Adipose tissue (tissue), 3 donors: ENCODE data around the gene POU6F1. TPM values are rescaled to one million over a fixed set of nuclear protein-coding genes. Genes with fewer than 3 reads are reported as not detected.

Source experiments
- H3K27ac ChIP-seq: one replicate; pipeline ENCODE4 v1.5.1; 2013; ENCODE audit warnings: low read depth, low read length
- WGBS, 3 donors: extraction: QIAGEN DNeasy Blood & Tissue Kit; methylation state at CpG; one replicate each; pipeline ENCODE4 v1.1.7; 2013; 5-methylcytosine and 5-hydroxymethylcytosine counted together
- polyA plus RNA-seq, 3 donors: library from polyadenylated mRNA; stranded (reverse); fragments of 200-250 nt; gene quantifications; one replicate each; pipeline ENCODE4 v1.2.3, GENCODE V29; 2013
- donor health status: healthy with polysubstance abuse.
- donor health status: Bipolar disorder and iron deficiency.
- donor health status: healthy.

The POU6F1 gene
- polyA plus RNA-seq, 3 donors = 3.1 to 7.9 (median 6.9) TPM

- 94 to 95% (median 94%) methylated on average over 9 of the region's 9 CpGs for WGBS, 3 donors
Observed at GRCh38 chr12:51200806-51201205, 17.1 kb downstream of the POU6F1 start.

DNA sequence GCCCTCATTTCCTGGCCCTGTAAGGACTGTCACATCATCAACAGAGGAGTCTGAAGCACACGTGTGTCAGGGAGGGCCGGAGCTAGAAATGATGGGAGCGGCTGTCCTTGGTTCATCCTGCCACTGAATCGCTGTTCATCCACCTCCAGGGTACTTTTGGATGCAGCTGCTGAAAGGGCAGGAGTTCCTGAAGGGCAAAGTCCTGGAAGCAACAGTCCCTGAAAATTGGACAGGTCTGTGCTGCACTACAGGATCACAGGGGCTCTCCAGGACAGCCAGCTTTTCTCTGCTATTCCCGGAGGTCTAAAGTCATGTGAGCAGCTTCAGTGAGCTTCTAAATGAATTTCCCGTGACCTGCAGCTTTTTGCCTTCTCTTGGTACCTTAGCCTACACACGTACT, 17.7 kb downstream of the POU6F1 start:
- 87 to 93% (median 91%) methylated on average over 7 of the region's 7 CpGs for WGBS, 3 donors
- H3K27ac ChIP-seq = no peak overlapping the region

More at GRCh38 chr12:51200806-51201205, 17.1 kb downstream of the POU6F1 start:
- H3K27ac ChIP-seq = no peak overlapping the region

DNA sequence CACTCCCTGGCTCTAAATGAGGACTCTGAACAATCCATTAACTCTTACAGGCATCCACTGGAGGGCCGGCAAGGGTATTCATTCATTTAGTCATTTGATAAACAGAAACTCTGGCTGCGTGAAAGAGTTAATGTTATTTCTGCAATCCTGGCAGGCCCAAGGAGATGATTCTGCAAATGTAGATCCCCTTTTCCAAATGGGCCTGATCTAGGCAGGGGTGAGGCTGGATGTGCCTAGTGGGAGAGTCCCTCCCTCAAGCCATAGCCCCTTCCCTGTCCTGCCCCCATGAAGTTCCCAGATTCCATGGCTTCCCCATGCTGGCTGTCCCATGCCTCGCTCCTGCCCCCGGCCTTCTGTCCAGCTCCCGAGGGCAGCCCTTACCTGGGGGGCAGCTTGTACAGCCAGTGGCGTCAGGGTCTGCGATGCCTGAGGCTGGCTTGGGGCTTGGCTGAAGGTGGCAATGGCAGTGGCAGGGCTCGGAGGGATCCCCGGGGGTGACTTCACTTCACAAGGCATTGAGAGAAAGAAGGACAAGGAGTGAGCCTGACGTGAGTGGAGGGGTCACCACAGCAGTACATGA, 18.4 kb downstream of the POU6F1 start:
- 90 to 96% (median 91%) methylated on average over 10 of the region's 10 CpGs for WGBS, 3 donors
- H3K27ac ChIP-seq = no peak overlapping the region

- WGBS, 3 donors = 80 to 88% (median 83%) methylated on average over 16 of the region's 16 CpGs
- H3K27ac ChIP-seq = no peak overlapping the region
Observed at GRCh38 chr12:51198568-51199365, 19.1 kb downstream of the POU6F1 start.

DNA sequence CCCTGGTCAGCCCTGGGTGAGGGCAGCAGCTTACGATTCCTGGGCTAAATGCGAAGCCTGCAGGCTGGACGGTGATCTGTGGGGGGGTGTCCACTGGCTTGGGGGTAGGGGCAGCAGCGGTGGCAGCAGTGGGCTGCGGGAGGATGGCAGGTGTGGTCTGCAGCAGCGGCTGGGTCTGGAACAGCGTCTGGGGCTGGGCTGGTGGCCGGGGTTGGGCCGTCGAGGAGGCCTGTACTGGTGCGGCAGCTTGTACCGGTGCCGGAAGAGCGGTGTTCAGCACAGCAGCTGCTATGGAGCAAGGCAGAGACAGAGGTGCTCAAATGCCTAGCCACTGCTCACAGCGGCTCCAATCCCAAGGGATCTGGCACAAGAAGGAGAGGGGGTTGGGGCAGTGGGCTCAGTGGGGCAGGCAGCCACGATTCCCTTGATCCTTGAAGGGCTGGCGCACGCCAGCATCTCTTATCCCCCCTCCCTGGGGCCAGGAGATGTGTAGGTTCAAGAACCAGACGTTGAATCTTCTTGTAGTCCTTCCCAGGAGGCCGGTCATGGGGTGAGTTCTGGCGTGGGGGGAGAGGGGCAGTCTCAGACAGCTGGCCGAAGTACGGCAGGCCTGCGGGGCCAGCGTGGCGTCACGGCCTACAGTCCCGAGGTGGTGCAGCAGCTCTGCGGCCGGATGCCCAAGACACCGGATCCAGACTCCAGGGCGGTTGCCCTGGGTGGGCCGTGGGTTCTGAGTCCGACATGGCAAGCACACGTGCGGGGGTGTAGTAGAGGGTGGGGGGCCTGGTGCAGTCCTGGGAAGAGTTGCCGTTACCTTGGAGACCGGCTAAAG, 19.9 kb downstream of the POU6F1 start:
- no peak overlapping the region for H3K27ac ChIP-seq
- 94% methylated on average over 37 to 38 of the region's 38 CpGs for WGBS, 3 donors

DNA sequence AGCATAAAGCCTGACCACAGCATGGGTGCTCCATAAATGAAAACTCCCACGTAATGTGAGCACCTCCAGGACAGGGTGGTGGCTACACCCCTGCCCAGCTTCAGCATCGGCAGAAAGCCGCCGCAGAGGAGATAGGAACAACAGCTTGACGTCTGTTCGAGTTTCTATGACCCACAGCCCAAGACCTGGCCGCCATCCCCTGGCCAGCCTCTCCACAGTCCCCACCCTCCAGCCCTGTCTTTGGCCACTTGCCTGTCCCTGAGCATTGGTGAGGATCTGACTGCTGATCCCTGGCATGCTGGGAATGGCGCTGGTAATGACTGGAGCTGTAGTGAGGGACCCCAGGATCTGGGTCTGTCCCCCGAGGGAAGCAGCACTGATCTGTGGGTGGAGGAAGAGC, 21.3 kb downstream of the POU6F1 start:
- 91 to 92% (median 92%) methylated on average over 9 of the region's 9 CpGs for WGBS, 3 donors
- no peak overlapping the region for H3K27ac ChIP-seq

DNA sequence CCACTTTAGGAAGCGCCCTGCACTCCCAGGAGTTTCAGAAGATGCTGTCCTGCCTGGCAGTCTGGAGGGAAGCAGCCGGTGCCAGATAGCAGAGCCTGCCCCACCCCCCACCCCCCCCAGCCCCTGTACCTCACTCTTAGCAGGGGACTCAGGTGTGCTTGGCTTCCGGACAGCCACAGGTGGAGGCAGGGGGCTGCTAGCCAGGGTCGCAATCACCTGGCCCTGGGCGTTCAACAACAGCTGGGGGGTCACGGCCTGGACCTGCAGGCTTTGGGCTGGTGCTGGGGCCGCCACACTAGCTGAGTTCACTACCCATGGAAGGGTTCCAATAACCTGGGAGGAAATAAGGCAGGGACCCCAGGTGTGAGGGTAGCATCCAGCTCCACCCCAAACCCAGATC, 22.0 kb downstream of the POU6F1 start:
- no peak overlapping the region for H3K27ac ChIP-seq
- WGBS, 3 donors = 91 to 97% (median 96%) methylated on average over 7 of the region's 7 CpGs

DNA sequence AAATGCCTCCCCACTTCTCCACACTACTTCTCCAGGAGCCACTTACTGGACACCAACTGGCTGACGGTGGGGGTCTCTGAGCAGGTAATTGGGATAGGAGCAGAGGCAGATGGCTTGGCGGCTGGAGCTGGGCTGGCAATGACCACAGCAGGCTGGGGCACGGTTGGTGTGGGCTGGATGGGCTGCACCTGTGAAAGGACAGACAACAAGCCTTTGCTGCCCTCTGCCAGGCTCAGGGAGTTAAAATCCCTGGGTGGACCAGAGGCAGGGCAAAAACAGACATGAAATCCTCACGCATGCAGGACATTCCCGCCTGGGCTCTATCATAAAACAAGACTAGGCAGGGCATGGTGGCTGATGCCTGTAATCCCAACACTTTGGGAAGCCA, 25.6 kb downstream of the POU6F1 start:
- 86 to 96% (median 90%) methylated on average over 5 of the region's 5 CpGs for WGBS, 3 donors

DNA sequence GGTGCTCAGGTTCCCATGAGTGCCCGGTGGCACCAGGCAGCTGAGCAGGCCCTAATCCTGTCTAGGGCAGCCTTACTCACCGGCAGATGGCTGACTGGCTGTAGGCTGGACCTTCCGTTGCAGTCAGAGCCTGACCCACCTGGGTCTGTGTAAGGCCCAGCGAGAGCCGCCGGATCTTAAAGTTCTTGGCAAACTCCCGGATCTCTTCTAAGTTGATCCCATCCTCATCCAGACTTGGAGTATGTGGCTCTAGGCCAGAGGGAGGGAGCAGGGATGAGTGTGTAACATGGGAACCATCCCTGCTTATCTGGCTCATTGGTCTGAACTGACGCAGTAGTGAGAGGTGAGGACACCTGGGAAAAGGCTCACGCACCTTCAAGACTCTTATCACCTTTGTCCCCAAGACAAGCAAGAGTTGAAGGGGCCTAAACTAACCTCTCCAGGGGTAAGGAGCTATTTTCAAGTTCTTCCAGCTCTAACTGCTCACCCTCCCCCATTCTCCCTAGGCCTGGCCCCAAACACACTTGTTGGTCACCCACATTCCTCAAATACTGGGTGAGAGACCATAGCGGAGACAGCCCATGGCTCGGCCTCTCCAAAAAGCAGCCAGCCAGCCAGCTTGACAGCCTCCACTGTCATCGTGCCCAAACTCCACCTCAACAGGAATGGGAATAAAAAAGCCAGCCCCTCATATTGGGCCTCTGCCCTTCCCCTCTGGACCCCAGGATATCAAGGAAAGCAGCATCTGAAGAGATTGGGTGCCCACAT, 26.2 kb downstream of the POU6F1 start:
- no peak overlapping the region for H3K27ac ChIP-seq
- 87 to 95% (median 94%) methylated on average over 12 of the region's 12 CpGs for WGBS, 3 donors

More for the DNA sequence above, 25.6 kb downstream of the POU6F1 start:
- H3K27ac ChIP-seq = no peak overlapping the region

DNA sequence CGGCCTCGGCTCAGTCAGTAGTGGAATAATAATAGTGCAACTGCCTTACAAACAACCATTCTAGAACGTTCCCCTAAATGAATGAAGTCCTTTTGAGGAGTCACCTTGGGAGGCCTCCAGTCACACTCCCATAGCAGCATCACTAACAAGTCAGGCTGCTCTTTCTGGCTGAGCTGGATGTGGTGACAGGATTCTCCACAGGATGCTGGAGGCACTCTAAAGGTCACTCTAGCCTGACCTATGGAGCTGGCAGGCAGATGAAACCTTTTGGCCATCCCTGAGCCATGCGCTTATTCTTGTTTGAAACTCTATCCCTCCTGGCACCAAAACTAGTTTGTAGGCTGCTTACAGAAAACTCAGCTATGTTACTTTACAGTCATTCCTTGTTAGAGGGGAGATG, 27.0 kb downstream of the POU6F1 start:
- WGBS, 3 donors = 90 to 92% (median 90%) methylated on average over 4 of the region's 4 CpGs
- H3K27ac ChIP-seq = no peak overlapping the region

- 84 to 92% (median 91%) methylated on average over 14 of the region's 14 CpGs for WGBS, 3 donors
- H3K27ac ChIP-seq = no peak overlapping the region
Observed at GRCh38 chr12:51189790-51190355, 28.0 kb downstream of the POU6F1 start.

DNA sequence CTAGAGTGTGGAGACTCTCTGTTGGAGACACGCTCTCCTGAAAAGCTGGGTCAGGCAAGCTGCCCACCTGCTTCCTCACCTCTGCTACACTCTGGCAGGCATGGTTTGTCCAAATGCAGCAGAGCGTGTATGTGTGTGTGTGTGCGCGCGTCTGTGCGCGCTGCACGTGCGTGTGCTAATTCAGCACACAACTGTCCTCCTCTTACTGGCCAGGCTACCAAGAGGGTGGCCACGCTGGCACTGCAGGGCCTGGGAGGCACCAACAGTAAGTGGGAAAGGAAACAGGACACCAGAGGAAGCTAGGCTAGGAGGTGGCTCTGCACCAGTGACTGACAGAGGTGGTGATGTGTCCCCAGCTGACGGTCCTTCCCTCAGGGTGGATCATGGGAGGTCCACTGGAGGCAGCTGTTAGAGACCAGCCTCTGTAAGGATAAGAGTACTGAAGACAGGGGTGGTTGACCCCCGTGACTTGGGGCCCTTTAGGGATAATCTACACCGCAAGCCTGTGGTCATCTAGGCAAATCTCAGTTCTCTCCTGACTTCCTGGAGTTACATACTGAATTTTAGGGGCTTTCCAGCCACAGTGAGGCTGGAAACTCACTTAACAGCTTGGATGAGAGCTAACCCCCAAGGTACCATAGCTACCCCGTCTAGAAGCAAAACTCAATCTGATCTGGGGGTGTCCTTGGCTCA, 29.4 kb downstream of the POU6F1 start:
- 78 to 86% (median 84%) methylated on average over 14 of the region's 14 CpGs for WGBS, 3 donors
- H3K27ac ChIP-seq = no peak overlapping the region

GRCh38 chr12:51187370-51187987, 30.4 kb downstream of the POU6F1 start:
- WGBS, 3 donors = 60 to 75% (median 66%) methylated on average over 5 of the region's 5 CpGs
- H3K27ac ChIP-seq = no peak overlapping the region

DNA sequence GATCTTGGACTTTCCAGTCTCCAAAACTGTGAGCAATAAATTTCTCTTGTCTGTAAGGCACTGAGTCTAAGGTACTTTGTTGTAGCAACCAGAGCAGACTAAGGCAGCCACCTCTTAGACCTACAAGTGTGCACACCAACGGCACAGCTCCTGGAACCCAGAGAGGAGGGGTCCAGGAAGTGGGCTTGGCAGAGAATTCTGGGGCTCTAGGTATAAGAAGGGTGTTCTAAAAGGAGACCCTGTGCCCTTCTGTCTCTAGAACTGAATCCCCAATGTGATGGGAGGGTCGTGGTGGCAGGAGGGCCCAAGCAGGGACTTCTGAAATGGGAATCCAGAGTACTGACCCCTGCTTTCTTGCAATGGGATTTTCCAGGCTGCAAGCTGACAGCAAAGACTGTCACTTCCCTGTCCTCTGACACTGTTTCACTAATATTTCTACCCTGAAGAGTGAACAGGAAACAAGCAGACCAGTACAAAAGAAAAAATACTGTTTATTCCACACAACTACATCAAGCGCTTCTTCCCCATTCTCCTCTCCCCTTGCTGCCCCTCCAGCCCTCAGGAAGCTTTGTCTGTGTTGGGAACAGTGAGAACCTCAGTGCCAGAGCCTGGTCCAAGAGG, 31.3 kb downstream of the POU6F1 start:
- WGBS, 3 donors = 52 to 73% (median 56%) methylated on average over 3 of the region's 3 CpGs

DNA sequence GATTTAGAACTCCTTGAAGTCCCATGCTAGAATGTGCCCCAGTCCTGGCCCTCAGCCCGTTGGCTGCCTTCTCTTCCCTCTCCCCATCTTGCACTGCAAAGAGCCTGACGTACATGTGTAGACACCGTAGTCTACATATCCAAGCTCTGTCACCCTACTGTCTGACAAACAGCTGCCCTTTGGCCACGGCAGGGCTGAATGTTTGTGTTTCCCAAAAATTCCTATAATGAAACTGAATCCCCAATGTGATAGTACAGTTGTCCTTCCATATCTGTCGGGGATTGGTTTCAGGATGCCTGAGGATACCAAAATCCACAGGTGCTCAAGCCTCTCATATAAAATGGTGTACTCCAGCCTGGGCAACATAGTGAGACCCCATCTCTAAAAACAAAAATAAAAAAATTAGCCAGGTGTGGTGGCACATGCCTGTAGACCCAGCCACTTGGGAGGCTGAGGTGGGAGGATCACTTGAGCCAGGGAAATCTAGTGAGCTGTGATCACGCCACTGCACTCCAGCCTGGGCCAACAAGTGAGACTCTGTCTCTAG, 32.6 kb downstream of the POU6F1 start:
- H3K27ac ChIP-seq = no peak overlapping the region
- WGBS, 3 donors = 89 to 93% (median 89%) methylated on average over 6 of the region's 6 CpGs

More for the DNA sequence above, 31.3 kb downstream of the POU6F1 start:
- H3K27ac ChIP-seq = no peak overlapping the region

DNA sequence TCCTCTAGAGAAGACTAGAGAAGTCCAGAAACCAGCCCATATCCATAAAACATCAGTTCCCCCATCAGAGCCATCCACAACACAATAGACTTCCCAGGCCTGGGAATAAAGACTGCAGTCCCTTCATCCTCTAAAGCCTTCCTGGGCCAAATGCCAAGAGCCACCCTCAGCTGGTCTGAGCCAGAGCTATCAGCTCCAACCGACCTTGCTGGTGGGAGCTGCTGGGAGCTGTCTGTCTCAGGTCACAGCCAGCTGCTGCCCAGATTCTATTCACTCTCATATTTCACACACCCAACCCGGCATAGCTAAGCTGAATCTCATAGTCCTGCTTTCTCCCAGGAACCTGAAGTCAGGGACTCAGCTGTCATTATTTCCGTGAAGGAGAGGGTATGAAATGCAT, 34.0 kb downstream of the POU6F1 start:
- WGBS, 3 donors = 12 to 63% (median 46%) methylated on average over 3 of the region's 3 CpGs
- H3K27ac ChIP-seq = no peak overlapping the region
